AG04450 (cell line): Measurements from ENCODE around the gene HOXB7. TPM values are rescaled to one million over a fixed set of nuclear protein-coding genes. Genes with fewer than 3 reads are reported as not detected.

Experiments used
- CTCF ChIA-PET: fragments of 300-600, 350-600 bp; formaldehyde crosslinking; extraction: SDS; loops from one replicate; lab custom pipeline; 2022; ENCODE audit warnings: antibody characterized with exemption, inconsistent platforms; lab: Charles Lee
- POLR2A ChIA-PET: fragments of 350-600 bp; formaldehyde crosslinking; extraction: SDS; loops from one replicate; lab custom pipeline; 2021; ENCODE audit warnings: antibody characterized with exemption, inconsistent platforms; lab: Yijun Ruan, JAX
- DNase-seq: peaks from one replicate; pipeline ENCODE4 v3.0.0-alpha.2; 2011; ENCODE audit warnings: low read depth, low spot score
- H3K27ac ChIP-seq: one replicate; pipeline ENCODE4 v1.5.1; 2012; ENCODE audit warnings: low read depth, low read length, control low read depth
- H3K27me3 ChIP-seq: one replicate; pipeline ENCODE4 v1.6.0; 2012; ENCODE audit warnings: low read length; ENCODE audit not compliant: control insufficient read depth, insufficient read depth
- H3K4me3 ChIP-seq: 2 replicates; pipeline ENCODE4 v1.5.1; 2011; ENCODE audit warnings: mild to moderate bottlenecking, low read depth, low read length, control low read depth
- H3K9me3 ChIP-seq: 2 replicates; pipeline ENCODE4 v1.5.1; 2012; ENCODE audit warnings: low read length; ENCODE audit not compliant: control insufficient read depth, insufficient read depth
- CTCF ChIP-seq: IDR thresholded peaks from 2 replicates; pipeline ENCODE4 v1.5.1; 2011; ENCODE audit warnings: low read depth, low read length, control low read depth, inconsistent platforms
- polyA plus RNA-seq: library from polyadenylated mRNA; depleted of rRNA; stranded (reverse); fragments of >200 nt; gene quantifications from 2 replicates; pipeline ENCODE4 v1.2.3, GENCODE V29; 2011

HOXB7 gene
- polyA plus RNA-seq, 1 experiment: 11.3 TPM

GRCh38 chr17:48641541-48642058 is 30.8 kb upstream of the HOXB7 start:
- POLR2A ChIA-PET: no interaction called here
- CTCF ChIA-PET: no interaction called here
- no peak overlapping the region for H3K4me3 ChIP-seq
- no peak overlapping the region for H3K27ac ChIP-seq
- peaks cover 99% of the 10 kb centered on the region for H3K27me3 ChIP-seq
- peaks cover 15% of the 10 kb centered on the region; the same call in 1 of the 2 replicates for H3K9me3 ChIP-seq
- DNase-seq: no peak
- no peak for TF ChIP-seq CTCF

GRCh38 chr17:48640858-48641180 is 30.0 kb upstream of the HOXB7 start:
- Histone ChIP-seq H3K27me3 (peaks cover 99% of the 10 kb centered on the region), H3K4me3 (no peak overlapping the region), H3K9me3 (peaks cover 15% of the 10 kb centered on the region; the same call in 1 of the 2 replicates), H3K27ac (no peak overlapping the region)
- TF ChIP-seq CTCF: no peak
- CTCF ChIA-PET: interaction anchor here (1.3 kb wide), 1 partner anchor 150 kb away, joined by 3 read pairs; no protein-coding TSS in a partner anchor
- POLR2A ChIA-PET: no interaction called here
- DNase-seq: no peak

- peaks cover 15% of the 10 kb centered on the region; the same call in 1 of the 2 replicates for H3K9me3 ChIP-seq
- peaks cover 99% of the 10 kb centered on the region for H3K27me3 ChIP-seq
- no peak for TF ChIP-seq CTCF
- no peak overlapping the region for H3K27ac ChIP-seq
- no peak for DNase-seq
- ChIA-PET POLR2A (no interaction called here), CTCF (interaction anchor here (1.3 kb wide), 1 partner anchor 151 kb away, joined by 3 read pairs; no protein-coding TSS in a partner anchor)
- no peak overlapping the region for H3K4me3 ChIP-seq
These were observed 29.4 kb upstream of the HOXB7 start for GRCh38 chr17:48639982-48640857.

GRCh38 chr17:48639136-48639535 is 28.3 kb upstream of the HOXB7 start:
- TF ChIP-seq CTCF: no peak
- peaks cover 19% of the 10 kb centered on the region; the same call in 1 of the 2 replicates for H3K9me3 ChIP-seq
- ChIA-PET POLR2A (no interaction called here), CTCF (no interaction called here)
- peaks cover 99% of the 10 kb centered on the region for H3K27me3 ChIP-seq
- DNase-seq: no peak
- no peak overlapping the region for H3K27ac ChIP-seq
- H3K4me3 ChIP-seq: no peak overlapping the region
